Stomach (tissue), 9 donors: ENCODE results near the gene FCHO2. TPM values are rescaled to one million over a fixed set of nuclear protein-coding genes. Genes with fewer than 3 reads are reported as not detected.
A peak's percentile ranks its signal among the peaks of the same experiment; 100 is the strongest.

Experiments used
- DNase-seq, 2 donors: peaks; one replicate each; pipeline versions ENCODE4 v3.0.0 to v3.0.0-alpha.2; 2013 to 2019
- H3K27ac ChIP-seq, 5 donors: fragments of 200-600 bp in 4 of 5; sonication (generic) in 4 of 5; one replicate each; pipeline ENCODE4 v1.5.1; 2013 to 2019; ENCODE audit warnings: mild to moderate bottlenecking in 1 of 5, moderate library complexity in 1 of 5
- H3K27me3 ChIP-seq, 3 donors: fragments of 200-600 bp; sonication (generic); one replicate each; pipeline ENCODE4 v1.5.1; 2017 to 2019; ENCODE audit warnings: mixed run types in 1 of 3
- H3K36me3 ChIP-seq, 4 donors: fragments of 200-600 bp; sonication (generic); 1 replicate in 3 of 4; 2 replicates in 1 of 4; pipeline ENCODE4 v1.5.1; 2016 to 2019
- H3K4me1 ChIP-seq, 4 donors: fragments of 200-600 bp; sonication (generic); one replicate each; pipeline ENCODE4 v1.5.1; 2016 to 2019
- H3K4me3 ChIP-seq, 4 donors: fragments of 200-600 bp; sonication (generic) in 3 of 4; one replicate each; pipeline ENCODE4 v1.5.1; 2016 to 2019; ENCODE audit warnings: mild to moderate bottlenecking in 1 of 4
- H3K9me3 ChIP-seq, 4 donors: fragments of 200-600 bp; sonication (generic); one replicate each; pipeline ENCODE4 v1.5.1; 2016 to 2019
- CTCF ChIP-seq, 7 experiments: fragments of 450-650 bp in 4 of 7; fragments of 200-600 bp in 3 of 7; sonication (generic) in 3 of 7; IDR thresholded peaks; one replicate each; pipeline ENCODE4 v1.5.1; 2016 to 2019; ENCODE audit warnings: antibody characterized with exemption in 7 of 7, control low read depth in 2 of 7, mild to moderate bottlenecking in 1 of 7
- EP300 ChIP-seq: sonication (generic); formaldehyde crosslinking; IDR thresholded peaks from one replicate; pipeline ENCODE4 v1.6.1; 2017; ENCODE audit warnings: antibody characterized with exemption
- POLR2A ChIP-seq, 4 donors: fragments of 450-650 bp; IDR thresholded peaks; one replicate each; pipeline ENCODE4 v1.6.1; 2016; ENCODE audit warnings: antibody characterized with exemption in 4 of 4, control low read depth in 2 of 4, mild to moderate bottlenecking in 1 of 4, moderate library complexity in 1 of 4
- POLR2AphosphoS5 ChIP-seq, 3 donors: sonication (generic); formaldehyde crosslinking; IDR thresholded peaks; one replicate each; pipeline ENCODE4 v1.6.1; 2016; ENCODE audit warnings: antibody characterized with exemption in 3 of 3
- WGBS, 5 donors: extraction: QIAGEN DNeasy Blood & Tissue Kit in 3 of 5; methylation state at CpG; one replicate each; pipeline versions ENCODE4 v1.1.5 to v1.1.7; 2013 to 2018; 5-methylcytosine and 5-hydroxymethylcytosine counted together
- intact Hi-C: fragments of 100-400 bp; cut with DNase I; formaldehyde crosslinking; loops from one replicate; pipeline ENCODE4 v1.15.1; 2023; ENCODE audit warnings: low total_unique reads
- polyA plus RNA-seq, 3 donors: library from polyadenylated mRNA; stranded (reverse); fragments of 200-250 nt; gene quantifications; one replicate each; pipeline ENCODE4 v1.2.3, GENCODE V29; 2013
- total RNA-seq, 5 donors: library from RNA; depleted of rRNA; stranded (reverse); fragments of >200 nt; gene quantifications; one replicate each; pipeline versions ENCODE4 v1.1.0 to v1.2.3, GENCODE V29; 2014 to 2016
- donor health status: healthy with polysubstance abuse.
- donor health status: Bipolar disorder and iron deficiency.
- donor health status: healthy.

The FCHO2 gene
- total and polyA plus RNA-seq, 8 donors, result 6.9 to 46.1 (median 13.8) TPM

- Histone ChIP-seq H3K4me3 (no peak overlapping the region), H3K27me3 (peaks cover 0 to 42% (median 0%) of the 10 kb centered on the region in 3 donors), H3K9me3 (no peaks in the 10 kb centered on the region), H3K36me3 (no peaks in the 10 kb centered on the region), H3K4me1 (no peaks in the 10 kb centered on the region), H3K27ac (no peak overlapping the region)
- TF ChIP-seq CTCF (IDR thresholded peaks at IDR 0.05), result no peak
- TF ChIP-seq POLR2AphosphoS5 (IDR thresholded peaks at IDR 0.05), result no peak
- TF ChIP-seq EP300, result no peak
- TF ChIP-seq POLR2A (IDR thresholded peaks at IDR 0.05), result no peak
- DNase-seq, result no peak
- intact Hi-C loops, result no loop called here
- 81 to 90% (median 84%) methylated on average over 7 to 10 of the region's 10 CpGs for WGBS, 5 donors
Measured at GRCh38 chr5:73137563-73138530, 182.0 kb downstream of the FCHO2 start.

- Histone ChIP-seq H3K27me3 (peaks cover 0 to 42% (median 0%) of the 10 kb centered on the region in 3 donors), H3K4me1 (no peaks in the 10 kb centered on the region), H3K36me3 (no peaks in the 10 kb centered on the region), H3K27ac (no peak overlapping the region), H3K9me3 (no peaks in the 10 kb centered on the region), H3K4me3 (no peak overlapping the region)
- no peak for TF ChIP-seq POLR2AphosphoS5 (IDR thresholded peaks at IDR 0.05)
- no peak for TF ChIP-seq EP300
- no peak for TF ChIP-seq CTCF (IDR thresholded peaks at IDR 0.05)
- no peak for TF ChIP-seq POLR2A (IDR thresholded peaks at IDR 0.05)
- intact Hi-C loops, result no loop called here
- WGBS, 5 donors, result 66 to 87% (median 75%) methylated on average over 3 of the region's 3 CpGs
- DNase-seq, result peak in 1 of 2 donors; percentile 27
Measured at GRCh38 chr5:73139485-73139884, 183.6 kb downstream of the FCHO2 start.

Other genes with a start within 250 kb of the FCHO2 start
- gene TNPO1, start 139.4 kb upstream of the FCHO2 start, total RNA-seq, result 100 to 1,000 TPM in 4 of 5 donors, 10 to 100 TPM in 1; 79.0 to 531 (median 143) TPM
- gene TNPO1, start 139.4 kb upstream of the FCHO2 start, polyA plus RNA-seq, result 10 to 100 TPM in 2 of 3 donors, 1 to 10 TPM in 1; 7.5 to 28.3 (median 19.8) TPM
- gene TMEM171, start 164.5 kb downstream of the FCHO2 start, total RNA-seq, result 10 to 100 TPM in 3 of 5 donors, 1 to 10 TPM in 2; 1.2 to 59.8 (median 22.2) TPM
- 1 to 10 TPM; 6.7 to 8.4 (median 7.5) TPM for gene TMEM171, start 164.5 kb downstream of the FCHO2 start, polyA plus RNA-seq
- gene TMEM174, start 217.2 kb downstream of the FCHO2 start, total RNA-seq, result not detected
- gene TMEM174, start 217.2 kb downstream of the FCHO2 start, polyA plus RNA-seq, result not detected